Measurements from ENCODE around the gene PRDM16.
A peak's percentile ranks its signal among the peaks of the same experiment; 100 is the strongest.

PRDM16 gene

DNA sequence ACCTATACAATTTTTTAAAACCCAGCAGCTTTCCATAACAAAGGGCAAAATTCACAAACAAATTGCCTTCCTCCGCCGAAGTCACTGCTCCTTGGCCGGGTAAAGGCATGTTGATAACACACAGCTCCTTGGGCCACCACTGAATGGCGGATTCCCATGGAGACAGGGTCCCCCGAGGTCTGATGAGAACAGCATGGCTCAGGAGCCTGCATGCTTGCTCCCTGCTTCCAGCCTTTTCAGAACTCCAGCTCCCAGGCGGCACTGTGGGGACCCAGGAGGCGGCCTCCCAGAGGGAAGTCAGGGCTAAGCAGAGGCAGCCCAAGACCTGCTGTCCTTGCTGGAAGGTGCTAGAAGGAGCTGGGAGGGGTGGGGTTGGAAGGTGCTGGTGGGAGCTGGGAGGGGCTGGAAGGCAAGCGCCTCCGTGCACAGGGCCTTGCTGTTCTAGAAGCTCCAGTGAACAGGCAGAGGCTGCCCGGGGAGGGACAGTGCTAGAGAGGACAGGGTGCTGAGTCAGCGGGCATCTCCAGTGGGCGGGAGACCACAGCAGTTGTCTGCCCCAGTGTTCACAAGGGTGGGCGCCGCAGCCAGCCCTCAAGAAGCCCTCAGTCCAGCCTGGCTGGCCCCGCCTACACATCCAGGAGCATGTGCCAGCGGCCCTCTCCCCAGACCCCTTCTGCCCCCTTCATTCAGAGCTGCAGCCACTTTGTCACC is 35.1 kb downstream of the PRDM16 start:
- DNase-seq (ENCODE audit: low spot score) = no peak

DNA sequence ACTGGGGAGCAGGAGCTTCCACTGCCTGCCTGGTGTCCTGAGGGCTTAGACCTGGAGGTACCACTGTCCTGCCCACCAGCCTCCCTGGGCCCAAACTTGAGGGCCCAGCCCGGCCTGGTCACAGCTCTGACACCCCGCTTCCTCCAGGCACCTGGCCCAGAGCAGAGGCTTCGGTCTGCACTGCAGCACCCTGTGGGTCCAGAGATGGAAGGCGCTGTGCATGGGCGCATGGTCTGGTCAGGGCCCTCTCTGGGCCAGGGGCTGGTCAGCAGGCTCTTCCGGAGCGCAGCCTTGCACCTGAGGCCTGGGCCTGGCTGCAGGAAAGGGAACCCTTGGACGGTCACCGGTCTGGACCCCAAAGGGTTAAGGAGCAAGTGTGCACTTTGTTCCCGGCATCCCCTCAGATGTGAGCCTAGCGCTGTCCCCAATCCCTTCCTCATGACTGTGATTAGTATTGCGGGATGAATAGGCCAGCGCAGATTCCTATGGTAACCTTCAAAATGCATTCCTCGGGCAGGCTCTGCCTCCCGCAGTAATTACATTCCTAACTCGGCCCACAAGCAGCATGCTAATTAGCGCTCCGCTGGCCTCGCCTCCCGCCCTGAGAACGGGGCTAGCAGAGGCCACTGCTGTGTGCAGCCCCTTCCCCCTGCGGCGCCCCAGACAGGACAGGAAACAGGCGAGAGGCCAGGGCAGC is 36.3 kb downstream of the PRDM16 start:
- peak; percentile 63 for DNase-seq (ENCODE audit: low spot score)

DNA sequence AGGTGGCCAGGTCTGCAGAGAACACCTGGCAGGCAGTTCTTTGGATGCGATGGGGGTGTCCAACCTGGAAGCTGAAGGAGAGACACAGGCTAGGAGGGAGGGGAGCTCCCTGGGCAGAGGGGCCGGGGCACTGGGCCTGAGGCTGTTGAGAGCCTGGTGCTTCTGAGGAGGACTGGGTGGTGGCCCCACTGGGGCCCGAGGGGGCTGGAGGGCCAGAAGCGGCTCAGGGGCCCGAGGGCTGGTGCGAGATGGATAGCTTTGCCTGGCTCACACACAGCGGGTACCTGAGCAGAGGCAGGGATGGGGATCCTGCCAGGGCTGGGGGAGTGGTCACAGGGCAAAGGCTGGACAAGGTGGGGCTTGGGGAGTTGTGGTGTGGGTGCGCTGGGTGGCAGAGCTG is 37.2 kb downstream of the PRDM16 start:
- no peak for DNase-seq (ENCODE audit: low spot score)

DNA sequence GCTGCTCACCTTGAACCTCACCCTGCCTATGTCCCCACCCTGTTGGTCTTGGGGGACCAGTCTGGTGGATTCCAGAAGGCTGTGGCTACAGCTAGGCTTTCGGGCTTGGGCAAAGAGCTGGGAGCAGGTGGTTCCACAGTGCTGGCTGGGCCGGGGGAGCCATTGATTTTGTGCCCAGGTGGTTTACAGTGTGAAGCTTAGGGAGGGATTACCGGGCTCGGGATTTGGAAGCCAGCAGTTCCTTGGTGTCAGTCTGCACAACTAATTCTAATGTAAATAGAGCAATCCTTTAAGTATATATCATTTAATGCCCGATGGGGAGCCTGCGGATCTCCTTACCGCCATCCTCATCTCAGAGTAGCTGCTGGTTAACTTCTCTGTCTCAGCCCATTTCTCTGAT is 38.2 kb downstream of the PRDM16 start:
- DNase-seq (ENCODE audit: low spot score) = no peak

DNA sequence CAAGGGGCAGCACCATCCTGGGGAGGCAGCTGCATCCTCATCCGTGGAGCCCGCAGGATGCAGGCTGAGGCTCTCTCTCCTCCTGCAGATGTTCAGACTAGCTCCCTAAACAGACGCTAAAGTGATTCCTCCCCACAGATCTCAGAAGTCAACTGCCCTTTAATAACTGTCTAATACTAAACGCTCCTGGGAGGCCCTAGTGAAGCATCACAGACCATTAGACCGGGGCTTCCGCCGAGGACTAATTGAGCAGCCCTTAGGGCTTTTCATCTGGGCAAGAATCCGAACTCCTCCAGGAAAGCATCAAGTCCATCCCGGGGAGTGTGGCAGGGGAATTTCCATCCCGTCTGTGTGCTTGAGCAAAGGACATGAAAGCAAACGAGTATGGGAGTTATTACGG is 40.4 kb downstream of the PRDM16 start:
- no peak for DNase-seq (ENCODE audit: low spot score)

DNA sequence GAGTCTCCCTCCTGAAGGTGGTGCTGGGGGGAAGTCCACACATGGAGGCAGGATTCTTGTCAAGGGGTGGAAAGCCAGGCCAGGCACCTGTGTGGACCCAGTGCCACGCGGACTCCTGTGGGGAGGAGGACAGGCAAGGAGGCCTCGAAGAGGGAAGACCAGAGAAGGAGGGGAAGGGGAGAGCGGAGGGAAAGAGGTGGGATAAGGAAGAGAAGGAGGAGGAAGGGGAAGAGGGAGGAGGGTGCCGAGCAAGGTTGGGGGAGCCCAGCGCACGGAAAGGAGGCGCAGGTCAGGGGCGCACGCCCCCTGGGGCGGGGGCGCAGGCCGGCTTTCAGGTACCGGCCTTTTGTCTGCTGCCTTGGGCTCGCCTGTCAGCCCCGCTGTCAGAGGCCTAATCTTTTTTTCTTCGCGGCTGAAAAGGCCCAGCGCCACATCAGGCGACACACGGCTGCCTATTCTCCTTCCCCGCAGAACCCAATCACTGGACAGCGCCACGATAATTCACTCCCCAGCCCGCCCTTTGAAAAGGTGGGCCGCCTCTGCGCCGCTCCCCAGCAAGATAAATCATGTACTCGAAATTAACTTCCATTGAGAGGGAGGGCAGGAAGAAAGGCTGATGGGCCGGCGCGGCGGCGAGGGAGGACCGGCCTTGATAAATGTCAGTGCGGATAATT is 42.5 kb downstream of the PRDM16 start:
- no peak for DNase-seq (ENCODE audit: low spot score)

DNA sequence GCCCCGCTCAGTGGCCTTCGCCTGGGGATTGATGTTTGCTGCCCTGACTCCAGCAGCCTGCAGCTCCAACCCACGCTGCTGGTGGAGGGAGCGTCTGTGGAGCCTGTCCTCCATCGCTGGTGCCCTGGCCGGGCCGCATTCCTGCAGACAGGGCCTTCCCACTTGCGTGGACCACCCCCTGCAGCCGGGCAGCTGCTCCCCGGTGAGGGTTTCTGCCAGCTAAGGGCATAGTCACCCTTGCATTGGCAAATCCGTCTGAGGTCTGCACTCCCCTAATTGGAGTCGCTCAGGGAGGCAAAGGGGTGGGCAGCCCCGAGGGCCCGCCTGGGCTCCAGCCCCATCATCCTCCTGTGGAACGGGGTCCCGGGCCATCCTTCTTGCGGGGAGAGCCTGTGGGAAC is 43.5 kb downstream of the PRDM16 start:
- DNase-seq (ENCODE audit: low spot score) = no peak

DNA sequence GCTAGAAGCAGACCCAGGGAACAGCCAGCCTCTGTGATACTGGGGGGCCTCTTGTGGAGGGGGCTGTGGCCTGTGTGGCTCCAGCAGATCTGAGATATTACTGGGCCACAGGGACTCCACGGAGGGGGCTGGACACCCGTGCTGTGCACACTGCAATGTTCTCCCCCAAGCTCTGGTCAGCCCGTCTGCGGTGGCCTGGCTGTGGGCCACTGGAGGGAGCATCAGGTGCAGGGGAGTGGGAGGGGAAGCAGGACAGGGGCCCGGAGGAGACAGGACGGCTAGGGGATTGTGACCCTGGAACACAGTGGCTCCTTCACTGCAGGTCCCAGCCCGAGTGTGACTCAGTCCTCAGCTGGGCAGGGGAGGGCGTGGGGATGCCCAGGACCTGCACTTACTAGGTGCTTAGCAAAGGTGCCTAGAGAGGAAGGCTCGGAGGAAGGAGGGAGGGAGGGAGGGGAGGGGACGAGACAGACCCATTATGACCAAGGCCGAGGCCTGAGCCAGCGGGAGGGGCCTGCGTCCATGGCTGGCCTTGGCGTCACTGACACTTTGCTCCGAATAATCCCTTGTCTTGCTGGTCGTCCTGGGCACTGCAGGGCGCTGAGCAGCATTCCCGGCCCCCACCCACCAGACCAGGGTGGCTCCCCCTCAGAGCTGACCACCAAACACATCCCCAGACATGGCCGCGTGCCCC is 44.2 kb downstream of the PRDM16 start:
- no peak for DNase-seq (ENCODE audit: low spot score)

DNA sequence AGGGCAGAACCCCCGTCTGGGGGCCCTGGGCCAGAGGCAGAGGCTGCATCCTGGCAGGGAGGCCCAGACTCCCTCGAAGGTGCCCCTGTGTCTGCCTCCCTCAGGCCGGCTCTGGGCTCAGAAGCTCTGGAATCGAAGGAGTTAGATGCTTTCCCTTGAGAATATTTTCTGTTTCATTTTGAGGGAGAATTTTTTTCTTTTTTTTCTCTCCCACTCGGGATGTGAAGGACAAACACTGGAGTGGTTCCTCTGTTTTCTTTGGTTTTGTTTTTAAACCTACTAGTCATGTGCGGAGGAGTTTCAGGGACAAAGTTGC is 44.7 kb downstream of the PRDM16 start:
- no peak for DNase-seq (ENCODE audit: low spot score)

DNA sequence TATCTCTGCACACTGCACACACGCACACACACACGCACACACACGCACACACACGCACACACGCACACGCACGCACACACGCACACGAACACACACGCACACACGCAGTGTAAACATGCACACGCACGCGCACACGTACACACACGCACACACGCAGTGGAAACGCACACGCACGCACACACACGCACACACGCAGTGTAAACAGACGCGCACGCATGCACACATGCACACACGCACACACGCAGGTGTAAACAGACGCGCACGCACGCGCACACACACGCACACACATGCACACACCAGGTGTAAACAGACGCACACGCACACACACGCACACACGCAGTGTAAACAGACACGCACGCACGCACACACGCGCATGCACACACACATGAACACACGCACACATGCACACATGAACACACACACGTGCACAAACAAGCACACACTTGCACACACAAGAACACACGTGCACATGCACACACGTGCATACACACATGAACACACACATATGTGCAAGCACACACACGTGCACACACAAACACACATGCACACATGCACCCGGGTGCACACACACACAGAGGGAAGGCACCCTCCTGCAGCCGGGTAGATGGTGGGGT is 45.2 kb downstream of the PRDM16 start:
- no peak for DNase-seq (ENCODE audit: low spot score)

DNA sequence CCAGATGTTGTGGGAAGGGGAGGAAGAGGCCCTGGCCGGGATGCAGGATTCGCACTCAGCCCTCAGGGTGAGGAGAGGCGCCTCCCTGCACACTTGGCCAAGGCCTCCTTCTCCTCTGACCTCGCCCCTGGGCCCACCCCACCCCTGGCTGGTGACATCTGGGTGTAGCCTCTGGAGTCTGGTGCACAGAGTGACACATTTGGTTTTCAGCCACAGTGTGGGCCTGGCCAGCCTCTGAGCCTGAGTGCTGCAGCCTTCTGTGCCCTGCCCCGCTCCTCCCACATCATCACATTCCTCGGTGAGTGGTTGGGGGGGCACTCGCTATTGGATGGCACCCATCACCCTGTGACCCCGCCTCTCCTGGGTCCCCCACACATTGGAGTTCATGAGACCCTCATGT is 45.8 kb downstream of the PRDM16 start:
- no peak for DNase-seq (ENCODE audit: low spot score)

DNA sequence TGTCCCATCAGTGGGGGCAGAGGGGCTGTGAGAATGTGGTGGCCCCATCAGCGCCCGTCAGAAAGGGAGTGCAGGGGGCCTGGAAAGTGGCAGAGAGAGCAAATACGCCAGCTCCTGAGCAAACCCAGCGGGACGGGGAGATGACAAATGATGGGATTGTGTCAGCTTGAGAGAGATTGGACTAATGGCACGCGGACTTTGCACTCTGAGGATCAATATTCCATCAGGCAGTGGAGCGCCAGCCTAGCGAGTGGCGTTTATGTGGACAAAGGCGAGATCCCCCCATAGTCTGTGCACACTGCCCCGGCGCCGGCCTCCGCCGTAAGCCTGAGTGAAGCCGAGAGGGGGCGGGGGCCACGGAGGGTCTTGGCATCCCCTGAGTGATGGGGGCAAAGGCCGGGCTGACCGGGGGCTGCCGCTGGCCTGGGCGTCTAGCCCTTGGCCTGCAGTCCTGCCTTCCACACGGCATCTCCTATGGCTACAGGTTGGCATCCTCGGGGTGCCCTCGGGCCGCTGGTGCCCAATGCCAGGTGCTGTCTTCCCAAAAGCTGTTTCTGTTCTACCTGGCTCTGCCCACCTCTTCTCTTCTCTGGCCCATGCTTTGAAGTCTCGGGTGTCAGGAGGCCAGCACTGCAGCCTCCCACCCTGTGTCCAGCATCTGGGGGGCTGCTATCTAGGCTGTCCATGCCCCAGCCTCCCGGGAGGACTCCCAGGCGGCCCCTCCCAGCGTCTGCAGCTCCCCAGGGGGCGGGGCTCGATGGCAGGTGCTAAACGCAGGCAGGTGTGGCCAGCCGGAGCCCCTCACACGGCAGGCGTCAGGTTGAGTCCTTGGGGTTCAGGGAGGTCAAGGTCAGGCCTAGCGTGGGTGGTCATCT is 46.5 kb downstream of the PRDM16 start:
- DNase-seq (ENCODE audit: low spot score) = no peak

DNA sequence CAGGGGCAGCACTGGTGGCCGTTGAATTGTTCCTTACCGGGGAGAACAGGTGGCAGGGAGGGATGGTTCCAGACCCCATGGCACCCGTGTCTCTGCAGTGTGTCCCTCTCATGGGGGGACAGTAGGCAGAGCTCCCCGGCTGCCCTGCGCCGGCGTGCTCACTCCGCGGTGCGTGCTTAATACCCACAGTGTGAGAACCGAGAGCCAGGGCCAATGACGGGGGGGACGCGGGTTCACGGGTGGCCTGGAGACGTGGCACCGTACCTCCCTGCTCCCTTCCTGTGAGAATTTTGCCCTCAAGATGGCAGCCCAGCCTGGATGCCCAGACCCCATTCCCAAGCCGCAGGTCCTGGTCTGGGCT is 47.1 kb downstream of the PRDM16 start:
- DNase-seq (ENCODE audit: low spot score) = no peak

DNA sequence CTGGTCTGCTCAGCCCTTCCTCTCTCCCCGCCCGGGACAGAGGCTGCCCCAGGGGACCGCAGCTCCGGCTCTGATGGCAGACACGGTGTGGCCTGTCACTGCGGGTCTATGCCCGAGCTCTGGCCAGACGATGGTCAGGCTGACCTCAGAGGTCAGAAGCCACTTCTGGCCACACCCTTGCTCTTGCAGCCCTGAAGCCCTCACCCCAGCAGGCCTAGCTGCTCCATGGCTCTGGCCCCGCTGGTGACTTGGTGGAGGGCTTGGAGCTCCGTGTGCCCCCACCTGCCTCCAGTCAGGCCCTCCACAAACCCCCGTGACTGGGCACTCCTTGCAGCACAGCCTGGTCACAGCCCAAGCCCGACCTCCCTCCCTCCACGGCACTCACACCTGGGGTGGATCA is 47.6 kb downstream of the PRDM16 start:
- DNase-seq (ENCODE audit: low spot score) = no peak

DNA sequence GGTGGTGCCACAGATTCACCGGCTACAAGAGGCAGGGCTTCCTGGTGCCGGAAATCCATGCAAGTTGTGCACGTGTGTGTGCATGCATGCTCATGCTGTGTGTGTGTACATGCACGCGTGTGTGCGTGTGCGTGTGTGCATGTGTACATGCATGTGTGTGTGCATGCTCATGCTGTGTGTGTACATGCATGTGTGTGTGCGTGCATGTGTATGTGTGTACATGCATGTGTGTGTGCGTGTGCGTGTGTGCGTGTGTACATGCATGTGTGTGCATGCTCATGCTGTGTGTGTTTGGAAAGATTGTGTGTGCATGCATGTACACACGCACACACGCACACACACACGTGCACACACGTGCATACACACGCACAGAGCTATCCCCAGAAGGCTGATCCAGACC is 48.9 kb downstream of the PRDM16 start:
- no peak for DNase-seq (ENCODE audit: low spot score)

DNA sequence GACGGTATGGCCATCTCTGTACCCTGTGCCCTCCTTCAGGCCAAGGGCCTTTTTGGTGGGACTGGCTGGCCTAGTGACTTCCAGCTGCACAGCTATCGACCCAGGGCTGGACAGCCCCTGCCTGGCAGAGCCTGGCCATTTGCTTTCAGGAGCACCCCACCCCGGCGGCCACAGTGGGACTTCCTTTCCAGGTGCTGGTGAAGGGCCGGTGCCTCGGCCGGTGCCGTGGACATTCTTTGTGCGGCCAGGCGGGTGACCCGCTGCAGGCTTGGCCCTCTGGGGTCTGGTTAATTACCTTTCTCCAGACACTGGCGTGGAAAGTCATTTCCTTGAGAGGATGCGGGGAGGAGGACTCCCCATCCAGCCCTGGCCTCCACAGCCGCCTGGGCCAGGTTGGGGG is 50.1 kb downstream of the PRDM16 start:
- no peak for DNase-seq (ENCODE audit: low spot score)

DNA sequence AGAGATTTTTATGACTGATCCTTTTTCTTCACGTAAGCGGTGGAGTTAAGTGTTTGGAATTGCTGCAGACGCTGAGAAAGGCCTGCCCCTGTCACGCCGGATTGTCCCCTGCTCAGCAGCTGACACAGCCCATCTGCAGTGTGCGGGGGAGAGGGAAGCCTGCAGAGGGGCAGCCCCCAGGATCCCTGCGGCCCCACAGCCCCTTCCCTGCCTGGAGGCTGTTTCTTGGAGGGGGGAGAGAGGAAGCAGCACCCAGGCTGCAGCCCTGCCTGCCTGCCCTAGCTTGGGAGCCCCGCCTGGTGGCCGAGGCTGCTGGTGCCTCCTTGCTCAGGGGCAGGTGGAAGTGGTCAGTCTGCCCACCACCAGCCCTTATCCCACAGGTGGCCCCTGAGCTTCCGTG is 50.7 kb downstream of the PRDM16 start:
- no peak for DNase-seq (ENCODE audit: low spot score)

DNA sequence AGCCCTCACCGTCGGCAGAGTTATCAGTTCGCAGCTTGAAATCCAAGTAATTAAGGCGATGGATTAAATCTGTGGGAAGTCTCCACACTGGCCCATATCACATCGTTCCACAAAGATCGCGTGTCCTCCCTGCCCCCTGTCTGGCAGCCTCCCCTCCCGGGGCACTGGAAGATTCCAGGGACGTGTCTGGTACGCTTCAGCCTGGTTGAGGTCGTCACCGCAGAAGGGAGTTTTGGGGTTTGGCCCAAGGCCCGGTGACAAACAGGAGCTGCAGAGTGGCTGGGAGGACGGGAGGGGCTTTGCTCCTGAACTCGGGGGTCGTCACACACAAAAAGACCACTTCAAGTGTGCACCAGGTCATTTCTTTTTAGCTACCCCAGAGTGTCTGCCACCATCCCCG is 51.1 kb downstream of the PRDM16 start:
- DNase-seq (ENCODE audit: low spot score) = no peak

DNA sequence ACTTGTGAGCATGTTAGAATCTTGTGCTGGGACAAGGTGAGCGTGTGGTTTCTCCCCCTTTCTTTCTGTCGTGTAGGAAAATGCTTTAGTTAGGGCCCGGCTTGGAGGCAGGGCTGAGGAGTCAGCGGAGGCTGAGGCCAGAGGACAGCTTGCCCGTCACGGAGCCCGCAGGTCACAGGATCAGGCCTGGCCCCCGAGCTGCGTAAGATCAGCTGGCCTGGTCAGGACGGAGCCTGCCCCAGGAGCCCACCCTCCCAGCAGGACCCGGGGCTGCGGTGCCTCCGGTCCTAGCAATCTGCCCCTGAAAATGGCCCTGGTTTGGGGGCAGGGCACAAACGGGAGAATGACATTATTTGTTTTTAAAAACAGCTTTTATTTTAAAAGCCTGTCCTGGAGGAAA is 52.0 kb downstream of the PRDM16 start:
- no peak for DNase-seq (ENCODE audit: low spot score)

DNA sequence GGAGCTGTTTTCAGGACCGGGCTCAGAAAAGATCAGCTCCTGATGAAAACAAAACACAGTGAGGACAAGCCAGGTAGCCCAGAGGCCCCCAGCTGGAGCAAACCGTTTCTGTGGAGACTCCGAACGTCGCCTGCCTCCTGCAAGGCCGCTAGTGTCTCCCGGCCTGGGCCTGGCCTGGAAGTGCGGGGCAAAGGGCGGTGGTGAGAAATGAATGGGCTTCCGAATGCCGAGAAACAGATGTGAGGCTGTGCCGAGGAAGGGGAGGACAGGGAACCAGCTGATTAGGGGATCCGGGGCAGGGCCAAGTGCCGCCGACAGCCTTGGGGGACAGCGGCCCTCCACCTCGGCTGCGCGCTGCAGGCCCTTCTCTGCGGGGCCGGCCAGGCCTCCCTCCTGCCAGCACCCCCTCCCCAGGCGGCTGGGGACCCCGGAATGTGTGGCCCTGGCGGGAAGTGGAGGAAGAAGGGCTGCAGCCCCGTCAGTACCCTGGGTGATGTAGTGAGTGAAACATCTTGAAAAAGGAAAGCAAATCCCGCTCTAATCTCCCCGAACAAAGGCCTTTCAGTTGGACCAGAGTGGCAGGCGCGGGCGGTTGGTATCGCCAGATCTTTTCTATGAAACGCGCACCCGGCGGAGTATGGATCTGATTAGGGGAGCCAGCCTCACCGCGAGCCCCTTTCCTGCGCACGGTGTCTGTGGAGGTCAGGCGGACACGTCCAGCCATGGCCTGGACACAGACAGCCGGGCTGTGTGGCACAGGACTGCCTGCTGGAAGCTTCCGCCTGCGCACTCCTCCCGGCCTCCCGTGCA is 52.6 kb downstream of the PRDM16 start:
- no peak for DNase-seq (ENCODE audit: low spot score)

DNA sequence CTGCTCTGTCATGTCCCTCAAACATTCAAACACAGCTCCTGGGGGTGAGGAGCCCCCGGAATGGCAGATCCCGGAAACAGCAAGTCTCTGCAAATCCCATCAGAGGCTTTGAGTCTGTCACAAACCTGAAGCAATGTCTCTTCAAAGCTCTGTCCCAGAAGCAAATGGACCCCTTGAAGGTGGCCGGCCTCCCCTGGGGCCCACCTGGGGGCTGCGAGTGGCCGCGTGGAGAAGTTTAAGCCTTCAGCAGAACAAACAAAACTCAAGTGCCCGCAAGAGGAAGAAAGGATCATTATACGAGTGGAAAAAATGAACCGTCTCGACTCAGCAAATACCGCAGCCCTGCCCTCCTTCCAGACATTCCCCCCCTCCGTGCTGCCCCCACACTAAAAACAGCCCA is 53.3 kb downstream of the PRDM16 start:
- no peak for DNase-seq (ENCODE audit: low spot score)

Measured in putamen (tissue), 1 donor.